GM12878 (cell line): ENCODE data around the gene NPR2. TPM values are rescaled to one million over a fixed set of nuclear protein-coding genes. Genes with fewer than 3 reads are reported as not detected.
A peak's percentile ranks its signal among the peaks of the same experiment; 100 is the strongest.

Experiments
- ATAC-seq: fragments of 200-7000 bp; cut with Tn5 transposase; 3 replicates; pipeline ENCODE4 v1.9.1; 2020; ENCODE audit warnings: mild to moderate bottlenecking, moderate library complexity
- BruUV-seq: library from RNA; stranded (reverse); fragments of 400-500 nt; replicated peaks from 2 replicates; lab custom pipeline; 2021; lab: Mats Ljungman, UMichigan
- CTCF ChIA-PET: fragments of 300-600 bp; sonication (Branson Sonifier 250); formaldehyde crosslinking; extraction: SDS; loops from one replicate; lab custom pipeline; 2021; ENCODE audit warnings: inconsistent platforms; lab: Yijun Ruan, JAX
- POLR2A ChIA-PET: fragments of 350-600 bp; formaldehyde crosslinking; extraction: SDS; loops from one replicate; lab custom pipeline; 2021; ENCODE audit warnings: inconsistent platforms; lab: Charles Lee
- RAD21 ChIA-PET: fragments of 300-600 bp; sonication (Branson Sonifier 250); formaldehyde crosslinking; loops from one replicate; lab custom pipeline; 2023; ENCODE audit warnings: antibody characterized with exemption; ENCODE audit not compliant: unreplicated experiment; lab: Charles Lee
- SMC1A ChIA-PET: fragments of 300-600 bp; sonication (Branson Sonifier 250); formaldehyde crosslinking; loops from one replicate; lab custom pipeline; 2023; ENCODE audit not compliant: unreplicated experiment, uncharacterized antibody; lab: Charles Lee
- DNase-seq: peaks from one replicate; pipeline ENCODE4 v3.0.0-alpha.2; 2011; ENCODE audit warnings: low read depth, low spot score
- FAIRE-seq: peaks from 3 replicates; lab custom pipeline; 2011; peaks lifted over from hg19 to GRCh38; lab: Jason Lieb, UNC
- H2AFZ ChIP-seq: 2 replicates; pipeline ENCODE4 v1.6.0; 2011; ENCODE audit warnings: low read depth, low read length, control low read depth; ENCODE audit not compliant: control insufficient read depth
- H3K27ac ChIP-seq: 2 replicates; pipeline ENCODE4 v1.5.1; 2011; ENCODE audit warnings: control low read depth; ENCODE audit not compliant: control insufficient read depth, insufficient read depth
- H3K27me3 ChIP-seq, 2 experiments: replicated peaks in 1 of 2; 2 replicates each; pipeline versions ENCODE4 v1.6.0 to v1.6.1; 2011; ENCODE audit warnings: low read length in 1 of 2; ENCODE audit not compliant: control insufficient read depth in 2 of 2, insufficient read depth in 2 of 2
- H3K36me3 ChIP-seq, 2 experiments: 2 replicates each; pipeline ENCODE4 v1.5.1; 2011; ENCODE audit warnings: low read length in 1 of 2; ENCODE audit not compliant: control insufficient read depth in 2 of 2, insufficient read depth in 2 of 2
- H3K4me1 ChIP-seq: 2 replicates; pipeline ENCODE4 v1.6.1; 2011; ENCODE audit warnings: mild to moderate bottlenecking, low read length, moderate library complexity, mixed read lengths; ENCODE audit not compliant: control insufficient read depth, insufficient read depth
- H3K4me2 ChIP-seq: 2 replicates; pipeline ENCODE4 v1.6.0; 2011; ENCODE audit warnings: control low read depth; ENCODE audit not compliant: control insufficient read depth, insufficient read depth
- H3K4me3 ChIP-seq: fragments of 200-600 bp; sonication (generic); 2 replicates; pipeline ENCODE4 v1.5.1; 2016
- H3K79me2 ChIP-seq: 2 replicates; pipeline ENCODE4 v1.6.0; 2011; ENCODE audit warnings: low read length; ENCODE audit not compliant: control insufficient read depth, insufficient read depth
- H3K9ac ChIP-seq: 2 replicates; pipeline ENCODE4 v1.8.0; 2011; ENCODE audit warnings: low read length, control low read depth, mixed read lengths; ENCODE audit not compliant: control insufficient read depth, insufficient read depth
- H3K9me3 ChIP-seq: replicated peaks from 3 replicates; pipeline ENCODE4 v1.5.1; 2011; ENCODE audit warnings: mild to moderate bottlenecking, low read length; ENCODE audit not compliant: control insufficient read depth, insufficient read depth
- H4K20me1 ChIP-seq: 2 replicates; pipeline ENCODE4 v1.6.0; 2011; ENCODE audit not compliant: control insufficient read depth, insufficient read depth
- BCLAF1 ChIP-seq: fragments of 450-650 bp; IDR thresholded peaks from 2 replicates; pipeline ENCODE4 v1.6.1; 2017; ENCODE audit warnings: antibody characterized with exemption, mild to moderate bottlenecking, moderate library complexity
- CBX5 ChIP-seq: sonication (generic); IDR thresholded peaks from 2 replicates; pipeline ENCODE4 v1.6.1; 2016; ENCODE audit warnings: low read depth, moderate library complexity, mild to moderate bottlenecking, inconsistent platforms
- CEBPB ChIP-seq, 2 experiments: fragments of 150-350 bp in 1 of 2; IDR thresholded peaks; 2 replicates each; pipeline ENCODE4 v1.6.1; 2012 to 2014; ENCODE audit warnings: low read depth in 2 of 2, low read length in 2 of 2, borderline replicate concordance in 1 of 2, inconsistent platforms in 1 of 2
- HDAC2 ChIP-seq: fragments of 200-600 bp; sonication (generic); IDR thresholded peaks from 2 replicates; pipeline ENCODE4 v1.6.1; 2017
- IKZF2 ChIP-seq, 2 experiments: fragments of 450-650 bp; IDR thresholded peaks; 2 replicates each; pipeline ENCODE4 v1.6.1; 2017; ENCODE audit warnings: mild to moderate bottlenecking in 2 of 2, moderate library complexity in 2 of 2
- KAT2A ChIP-seq: conservative IDR thresholded peaks from 2 replicates; pipeline ENCODE4 v1.6.1; 2011; ENCODE audit warnings: low read depth, low read length; ENCODE audit not compliant: control insufficient read depth
- KLF5 ChIP-seq: fragments of 450-650 bp; IDR thresholded peaks from 2 replicates; pipeline ENCODE4 v1.6.1; 2014; ENCODE audit warnings: mild to moderate bottlenecking; ENCODE audit not compliant: partially characterized antibody
- MTA2 ChIP-seq: fragments of 450-650 bp; IDR thresholded peaks from 2 replicates; pipeline ENCODE4 v1.6.1; 2016; ENCODE audit warnings: low read depth, mild to moderate bottlenecking, moderate library complexity
- NR2C2 ChIP-seq: IDR thresholded peaks from 2 replicates; pipeline ENCODE4 v1.6.1; 2011; ENCODE audit warnings: borderline replicate concordance, low read depth; ENCODE audit not compliant: control insufficient read depth, insufficient read length
- RELA ChIP-seq: fragments of 450-650 bp; IDR thresholded peaks from 2 replicates; pipeline ENCODE4 v1.8.0; 2014; ENCODE audit warnings: borderline replicate concordance; ENCODE audit not compliant: partially characterized antibody
- RFX5 ChIP-seq: IDR thresholded peaks from 2 replicates; pipeline ENCODE4 v1.6.1; 2011; ENCODE audit warnings: low read depth, low read length, improper control_type of control experiment
- SMAD5 ChIP-seq: IDR thresholded peaks from 2 replicates; pipeline ENCODE4 v1.6.1; 2016; ENCODE audit warnings: antibody characterized with exemption, low read depth
- SRF ChIP-seq, 2 experiments: IDR thresholded peaks; 2 replicates each; pipeline ENCODE4 v1.6.1; 2011; ENCODE audit warnings: low read depth in 2 of 2, low read length in 2 of 2, mild to moderate bottlenecking in 1 of 2, moderate library complexity in 1 of 2
- STAT1 ChIP-seq: fragments of 450-650 bp; conservative IDR thresholded peaks from 2 replicates; pipeline ENCODE4 v1.6.1; 2014; ENCODE audit warnings: antibody characterized with exemption, mild to moderate bottlenecking
- TARDBP ChIP-seq: IDR thresholded peaks from 2 replicates; pipeline ENCODE4 v1.6.1; 2016; ENCODE audit warnings: borderline replicate concordance
- ZNF207 ChIP-seq: fragments of 450-650 bp; IDR thresholded peaks from 2 replicates; pipeline ENCODE4 v1.6.1; 2014; ENCODE audit warnings: antibody characterized with exemption, mild to moderate bottlenecking, borderline replicate concordance
- WGBS: methylation state at CpG from one replicate; pipeline ENCODE4 v1.1.6; 2016; ENCODE audit warnings: low lambda C conversion rate; ENCODE audit not compliant: insufficient replicate concordance, insufficient coverage; ENCODE audit errors: missing lambda C conversion rate; 5-methylcytosine and 5-hydroxymethylcytosine counted together
- in situ Hi-C: fragments of 300-500 bp; cut with MboI; formaldehyde crosslinking; loops from 9 replicates; pipeline ENCODE4 v1.14.3; 2018; ENCODE audit warnings: mixed read lengths
- intact Hi-C: fragments of 100-400 bp; cut with micrococcal nuclease; formaldehyde crosslinking; loops from one replicate; pipeline ENCODE4 v1.14.2; 2022; ENCODE audit not compliant: unreplicated experiment
- polyA plus RNA-seq, 11 experiments: library from polyadenylated mRNA; depleted of rRNA in 4 of 11; unstranded in 6 of 11; stranded (reverse) in 5 of 11; fragments of >200 nt; fragmentation: Nextera tagmentation in 4 of 11; fragmentation: Illumina TruSeq in 1 of 11; extraction: Ambion mirVana in 4 of 11; extraction: Trizol in 1 of 11; gene quantifications; 1 replicate in 1 of 11; 2 replicates in 10 of 11; pipeline versions ENCODE4 v1.2.1 to v1.2.3, GENCODE V29; 2011 to 2016; ENCODE audit warnings: inconsistent platforms in 2 of 11, missing spikeins in 2 of 11, low read depth in 1 of 11
- total RNA-seq, 4 experiments: library from RNA; depleted of rRNA in 3 of 4; stranded (reverse); fragments of >200 nt in 3 of 4; fragmentation: Illumina TruSeq in 1 of 4; extraction: Trizol in 1 of 4; gene quantifications; 2 replicates each; pipeline versions ENCODE4 v1.2.1 to v1.2.3, GENCODE V29; 2013 to 2021
- TF ChIP-seq, protein P1 (sequence below): fragments of 450-650 bp; formaldehyde crosslinking; IDR thresholded peaks from 2 replicates; pipeline ENCODE4 v1.4.0; 2022; ENCODE audit warnings: mild to moderate bottlenecking, moderate library complexity

NPR2 gene
- total and polyA plus RNA-seq, 10 of the 15 experiments (the other 5 are each of a cell fraction or from before 2014, with no cell fraction given) = 2.0 to 20.9 (median 6.8) TPM

- CTCF ChIA-PET = interaction anchor here (0.8 to 5.4 kb wide), 11 partner anchors 8 to 346 kb away, joined by 3 to 49 read pairs (median 4); partner anchors contain the start of genes CLTA and HINT2
- TF ChIP-seq ZNF207 (no peak), RELA (no peak), HDAC2 (no peak), KLF5 (no peak), SRF (IDR thresholded peaks at IDR 0.05; ENCODE audit: low read depth in 2 of 2, low read length in 2 of 2) (no peak), TARDBP (no peak), CBX5 (no peak), BCLAF1 (no peak), NR2C2 (no peak), RFX5 (no peak), STAT1 (no peak), KAT2A (no peak), IKZF2 (IDR thresholded peaks at IDR 0.05) (peak; percentile 77 to 82; a peak in 2 of 4 replicates), CEBPB (IDR thresholded peaks at IDR 0.05; ENCODE audit: borderline replicate concordance in 1 of 2, low read depth in 2 of 2, low read length in 2 of 2) (no peak), MTA2 (0 out of 2 replicates have a peak, but pooled peaks have one; percentile 8), SMAD5 (no peak)
- TF ChIP-seq, protein P1, sequence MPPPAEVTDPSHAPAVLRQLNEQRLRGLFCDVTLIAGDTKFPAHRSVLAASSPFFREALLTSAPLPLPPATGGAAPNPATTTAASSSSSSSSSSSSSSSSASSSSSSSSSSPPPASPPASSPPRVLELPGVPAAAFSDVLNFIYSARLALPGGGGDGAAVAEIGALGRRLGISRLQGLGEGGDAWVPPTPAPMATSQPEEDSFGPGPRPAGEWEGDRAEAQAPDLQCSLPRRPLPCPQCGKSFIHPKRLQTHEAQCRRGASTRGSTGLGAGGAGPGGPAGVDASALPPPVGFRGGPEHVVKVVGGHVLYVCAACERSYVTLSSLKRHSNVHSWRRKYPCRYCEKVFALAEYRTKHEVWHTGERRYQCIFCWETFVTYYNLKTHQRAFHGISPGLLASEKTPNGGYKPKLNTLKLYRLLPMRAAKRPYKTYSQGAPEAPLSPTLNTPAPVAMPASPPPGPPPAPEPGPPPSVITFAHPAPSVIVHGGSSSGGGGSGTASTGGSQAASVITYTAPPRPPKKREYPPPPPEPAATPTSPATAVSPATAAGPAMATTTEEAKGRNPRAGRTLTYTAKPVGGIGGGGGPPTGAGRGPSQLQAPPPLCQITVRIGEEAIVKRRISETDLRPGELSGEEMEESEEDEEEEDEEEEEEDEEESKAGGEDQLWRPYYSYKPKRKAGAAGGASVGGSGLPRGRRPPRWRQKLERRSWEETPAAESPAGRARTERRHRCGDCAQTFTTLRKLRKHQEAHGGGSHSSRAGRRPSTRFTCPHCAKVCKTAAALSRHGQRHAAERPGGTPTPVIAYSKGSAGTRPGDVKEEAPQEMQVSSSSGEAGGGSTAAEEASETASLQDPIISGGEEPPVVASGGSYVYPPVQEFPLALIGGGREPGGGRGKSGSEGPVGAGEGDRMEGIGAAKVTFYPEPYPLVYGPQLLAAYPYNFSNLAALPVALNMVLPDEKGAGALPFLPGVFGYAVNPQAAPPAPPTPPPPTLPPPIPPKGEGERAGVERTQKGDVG (CRISPR knock-in tag) = no peak
These were observed 53.4 kb downstream of the NPR2 start for GRCh38 chr9:35844628-35845270.

More at GRCh38 chr9:35844628-35845270, 53.4 kb downstream of the NPR2 start:
- Histone ChIP-seq H3K9ac (no peak overlapping the region), H2AFZ (no peak overlapping the region), H3K79me2 (no peaks in the 10 kb centered on the region), H3K27ac (peak overlapping the region; percentile 77), H3K9me3 (no peaks in the 10 kb centered on the region), H4K20me1 (no peaks in the 10 kb centered on the region), H3K4me3 (no peak overlapping the region), H3K4me2 (peak overlapping the region; percentile 57), H3K36me3 (no peaks in the 10 kb centered on the region), H3K4me1 (peaks cover 81% of the 10 kb centered on the region), H3K27me3 (no peaks in the 10 kb centered on the region)
- BruUV-seq = no TSS peak
- 64% methylated on average over 7 of the region's 7 CpGs for WGBS
- ChIA-PET SMC1A (interaction anchor here (1.2 to 7.9 kb wide), 5 partner anchors 11 to 37 kb away, joined by 3 to 118 read pairs (median 13); no protein-coding TSS in a partner anchor), RAD21 (interaction anchor here (1.0 to 4.7 kb wide), 6 partner anchors 11 to 240 kb away, joined by 3 to 41 read pairs (median 5); partner anchors contain the start of genes HINT2, SPAG8 and TMEM8B), POLR2A (interaction anchor here (0.6 to 8.0 kb wide), 2 partner anchors 11 to 186 kb away, joined by 3 to 80 read pairs; no protein-coding TSS in a partner anchor)
- intact Hi-C loops (no loop called here), in situ Hi-C loops (no loop called here)
- DNase-seq (peak; percentile 64), FAIRE-seq (no peak), ATAC-seq (peak; percentile 48)
